GM12891 (cell line): ENCODE data around the gene KSR1.

ENCODE experiments used
- PAX5 ChIP-seq: IDR thresholded peaks from 2 replicates; pipeline ENCODE4 v1.6.1; 2011; ENCODE audit warnings: low read length, moderate library complexity, mild to moderate bottlenecking; ENCODE audit not compliant: insufficient read depth, severe bottlenecking
- POLR2A ChIP-seq: IDR thresholded peaks from 2 replicates; pipeline ENCODE4 v1.6.1; 2011; ENCODE audit warnings: low read depth, low read length, control low read depth
- POLR2AphosphoS5 ChIP-seq: IDR thresholded peaks from 2 replicates; pipeline ENCODE4 v1.6.1; 2011; ENCODE audit warnings: low read depth, low read length, control low read depth
- POU2F2 ChIP-seq: IDR thresholded peaks from 2 replicates; pipeline ENCODE4 v1.6.1; 2011; ENCODE audit warnings: low read depth, mild to moderate bottlenecking, control low read depth, low read length, moderate library complexity
- SPI1 ChIP-seq: IDR thresholded peaks from 2 replicates; pipeline ENCODE4 v1.6.1; 2011; ENCODE audit warnings: low read depth, low read length, control low read depth
- TAF1 ChIP-seq: IDR thresholded peaks from 2 replicates; pipeline ENCODE4 v1.6.1; 2011; ENCODE audit warnings: low read depth, low read length, control low read depth

- no peak for TF ChIP-seq POLR2AphosphoS5
- TF ChIP-seq TAF1: no peak
- TF ChIP-seq POLR2A: no peak
- TF ChIP-seq POU2F2: no peak
- TF ChIP-seq SPI1: no peak
- no peak for TF ChIP-seq PAX5
These were observed 65.2 kb downstream of the KSR1 start for GRCh38 chr17:27521281-27522027.
